GM21367 (cell line): ENCODE results near the gene GTF3C1.
"Not testable (repeated sequence)": the region's sequence is repeated elsewhere in the genome, so short reads cannot be mapped to it uniquely, and the experiment has no call there.

Source experiments
- ATAC-seq: cut with Tn5 transposase; IDR thresholded peaks from one replicate; pipeline ENCODE4 v1.9.1; 2021; ENCODE audit not compliant: unreplicated experiment

Gene GTF3C1

DNA sequence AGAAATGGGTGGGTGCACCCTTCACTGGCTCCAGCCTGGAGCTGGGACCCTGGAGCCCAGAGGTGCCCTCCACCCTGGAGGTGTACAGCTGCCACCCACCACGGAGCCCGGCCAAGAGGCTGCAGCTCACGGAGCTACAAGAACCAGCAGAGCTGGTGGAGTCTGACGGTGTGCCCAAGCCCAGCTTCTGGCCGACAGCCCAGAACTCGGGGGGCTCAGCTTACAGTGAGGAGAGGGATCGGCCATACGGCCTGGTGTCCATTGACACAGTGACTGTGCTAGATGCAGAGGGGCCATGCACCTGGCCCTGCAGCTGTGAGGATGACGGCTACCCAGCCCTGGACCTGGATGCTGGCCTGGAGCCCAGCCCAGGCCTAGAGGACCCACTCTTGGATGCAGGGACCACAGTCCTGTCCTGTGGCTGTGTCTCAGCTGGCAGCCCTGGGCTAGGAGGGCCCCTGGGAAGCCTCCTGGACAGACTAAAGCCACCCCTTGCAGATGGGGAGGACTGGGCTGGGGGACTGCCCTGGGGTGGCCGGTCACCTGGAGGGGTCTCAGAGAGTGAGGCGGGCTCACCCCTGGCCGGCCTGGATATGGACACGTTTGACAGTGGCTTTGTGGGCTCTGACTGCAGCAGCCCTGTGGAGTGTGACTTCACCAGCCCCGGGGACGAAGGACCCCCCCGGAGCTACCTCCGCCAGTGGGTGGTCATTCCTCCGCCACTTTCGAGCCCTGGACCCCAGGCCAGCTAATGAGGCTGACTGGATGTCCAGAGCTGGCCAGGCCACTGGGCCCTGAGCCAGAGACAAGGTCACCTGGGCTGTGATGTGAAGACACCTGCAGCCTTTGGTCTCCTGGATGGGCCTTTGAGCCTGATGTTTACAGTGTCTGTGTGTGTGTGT lies 100.9 kb downstream of the GTF3C1 start:
- no peak for ATAC-seq

DNA sequence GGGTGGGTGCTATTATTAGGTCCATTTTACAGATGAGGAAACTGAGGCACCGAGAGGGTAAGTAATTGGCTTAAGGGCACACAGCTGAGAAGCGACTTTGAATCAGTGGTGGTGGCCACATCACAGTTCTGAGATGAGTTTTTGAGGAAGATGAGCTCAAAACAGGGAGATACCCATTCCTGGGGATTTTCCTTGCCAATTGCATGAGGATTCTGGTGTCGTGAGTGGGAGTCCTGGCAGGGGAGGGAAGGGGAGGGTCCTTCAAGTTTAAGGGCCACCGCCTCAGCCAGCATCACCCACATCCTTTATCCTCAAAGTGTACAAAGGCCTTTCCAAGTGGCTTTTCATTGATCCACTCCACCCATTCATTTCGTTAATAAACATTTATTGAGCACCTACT lies 102.4 kb downstream of the GTF3C1 start:
- ATAC-seq = no peak

DNA sequence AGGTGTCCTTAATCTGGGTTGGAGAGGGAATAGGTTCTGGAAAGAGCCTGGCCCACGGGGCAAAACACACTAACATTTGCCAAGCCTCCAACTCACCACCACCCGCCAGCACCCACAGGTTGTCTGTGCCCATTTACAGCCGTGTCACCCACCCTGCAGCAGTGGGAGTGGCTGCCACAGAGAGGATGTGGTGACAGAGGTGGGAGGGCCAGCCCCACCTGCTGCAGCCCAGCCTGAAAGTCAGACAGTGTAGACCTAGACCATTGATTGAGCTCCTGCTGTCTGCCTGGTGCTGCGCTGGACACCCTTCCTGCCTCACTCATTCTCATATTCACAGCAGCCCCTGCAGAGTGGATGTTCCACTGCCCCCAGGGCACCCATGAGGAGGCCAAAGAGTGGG lies 103.0 kb downstream of the GTF3C1 start:
- ATAC-seq = no peak

DNA sequence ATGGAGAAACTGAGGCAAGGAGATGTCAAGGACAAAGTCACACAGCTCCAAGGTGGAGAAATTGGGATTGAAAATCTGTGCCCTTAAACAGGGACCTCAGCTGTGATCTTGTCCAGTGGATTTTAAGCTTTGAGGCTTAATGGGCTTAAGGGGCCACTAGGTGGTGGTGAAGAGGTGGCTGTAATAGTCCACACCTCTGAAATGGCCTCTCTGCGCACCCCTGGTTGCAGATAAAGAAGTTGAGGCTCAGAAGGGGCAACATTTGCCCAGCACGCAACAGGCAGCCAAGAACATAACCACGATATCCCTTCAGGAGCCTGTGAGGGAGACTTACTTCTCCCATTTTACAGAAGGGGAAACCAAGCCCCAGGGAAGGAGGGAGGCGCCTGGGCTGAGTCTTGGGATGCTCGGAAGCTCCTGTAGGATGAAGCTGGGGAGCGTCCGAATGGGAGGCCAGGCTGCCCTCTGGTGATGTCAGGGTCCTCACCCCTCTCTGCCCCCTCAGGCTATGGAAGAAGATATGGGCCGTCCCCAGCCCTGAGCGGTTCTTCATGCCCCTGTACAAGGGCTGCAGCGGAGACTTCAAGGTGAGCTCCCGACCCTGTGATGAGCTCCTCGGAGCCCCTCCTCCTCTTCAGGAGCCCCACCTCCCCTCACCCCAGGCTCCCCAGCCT lies 104.1 kb downstream of the GTF3C1 start:
- no peak for ATAC-seq

DNA sequence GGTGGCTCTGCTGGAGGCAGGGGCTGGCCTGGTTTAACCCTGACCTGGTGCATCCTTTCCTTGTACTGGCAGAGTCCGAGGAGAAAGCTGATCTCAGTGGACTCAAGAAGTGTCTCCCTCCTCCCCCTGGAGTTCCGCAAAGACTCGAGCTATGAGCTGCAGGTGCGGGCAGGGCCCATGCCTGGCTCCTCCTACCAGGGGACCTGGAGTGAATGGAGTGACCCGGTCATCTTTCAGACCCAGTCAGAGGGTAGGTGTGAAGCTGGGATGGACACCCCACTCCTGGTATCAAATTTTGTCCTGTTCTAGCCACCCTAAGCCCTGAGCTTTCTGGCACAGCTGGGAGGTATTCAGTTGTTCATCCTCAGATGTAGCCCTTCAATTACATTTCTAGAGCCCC lies 105.2 kb downstream of the GTF3C1 start:
- ATAC-seq = no peak

DNA sequence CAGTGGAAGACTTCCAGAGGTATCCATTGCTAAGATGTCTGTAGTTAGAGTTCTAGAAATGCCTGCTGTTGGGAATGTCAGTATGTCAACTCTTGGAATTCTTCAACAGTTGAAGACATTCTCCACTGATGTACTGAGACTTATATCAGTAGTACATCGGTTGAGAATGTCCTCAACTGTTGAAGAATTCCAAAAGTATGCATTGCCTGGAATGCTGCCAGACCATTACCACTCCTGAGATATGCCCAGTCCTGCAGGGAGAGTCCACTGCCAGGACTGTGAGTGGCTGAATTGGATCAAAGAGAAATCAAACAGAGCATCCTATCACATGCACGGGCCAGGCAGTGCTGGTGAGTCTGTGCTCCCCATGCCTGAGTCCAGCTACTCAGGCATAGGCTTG lies 105.7 kb downstream of the GTF3C1 start:
- ATAC-seq = no peak

DNA sequence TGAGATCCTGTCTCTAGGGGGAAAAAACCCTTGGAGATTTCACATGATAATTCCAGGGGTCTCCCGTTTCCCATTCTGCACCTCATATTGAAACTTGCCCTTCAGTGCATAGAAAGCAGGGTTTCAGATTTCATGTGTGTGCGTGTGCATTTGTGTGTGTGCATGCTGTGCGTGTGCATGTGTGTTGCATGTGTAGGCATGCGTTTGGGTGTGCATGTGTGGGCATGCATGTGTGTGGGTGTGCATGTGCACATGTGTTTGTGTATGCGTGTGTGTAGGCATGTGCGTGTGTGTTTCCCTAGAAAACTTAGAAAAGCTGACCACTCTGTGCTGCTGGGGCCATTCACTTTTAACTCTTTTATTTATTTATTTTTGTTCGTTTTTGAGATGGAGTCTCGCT lies 107.7 kb downstream of the GTF3C1 start:
- ATAC-seq = no peak

DNA sequence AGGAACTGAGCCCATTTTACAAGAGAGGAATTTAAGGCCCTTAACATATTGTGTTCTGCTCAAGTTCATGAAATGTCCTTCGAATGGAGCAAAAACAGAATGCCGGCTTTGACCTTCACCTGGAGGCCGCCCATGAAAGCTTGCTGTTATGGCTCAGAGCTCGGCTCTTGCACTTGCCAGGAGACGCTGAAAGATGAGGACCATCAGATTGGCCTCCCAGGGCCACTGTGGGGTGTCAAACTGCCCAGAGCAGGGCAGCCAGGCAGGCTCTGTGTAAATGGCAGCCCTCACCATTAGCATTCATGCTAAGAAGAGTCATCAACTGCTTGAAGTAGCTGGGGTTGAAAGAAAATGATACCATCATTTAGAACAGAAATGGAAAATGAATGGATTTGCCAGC lies 108.4 kb downstream of the GTF3C1 start:
- ATAC-seq = no peak

DNA sequence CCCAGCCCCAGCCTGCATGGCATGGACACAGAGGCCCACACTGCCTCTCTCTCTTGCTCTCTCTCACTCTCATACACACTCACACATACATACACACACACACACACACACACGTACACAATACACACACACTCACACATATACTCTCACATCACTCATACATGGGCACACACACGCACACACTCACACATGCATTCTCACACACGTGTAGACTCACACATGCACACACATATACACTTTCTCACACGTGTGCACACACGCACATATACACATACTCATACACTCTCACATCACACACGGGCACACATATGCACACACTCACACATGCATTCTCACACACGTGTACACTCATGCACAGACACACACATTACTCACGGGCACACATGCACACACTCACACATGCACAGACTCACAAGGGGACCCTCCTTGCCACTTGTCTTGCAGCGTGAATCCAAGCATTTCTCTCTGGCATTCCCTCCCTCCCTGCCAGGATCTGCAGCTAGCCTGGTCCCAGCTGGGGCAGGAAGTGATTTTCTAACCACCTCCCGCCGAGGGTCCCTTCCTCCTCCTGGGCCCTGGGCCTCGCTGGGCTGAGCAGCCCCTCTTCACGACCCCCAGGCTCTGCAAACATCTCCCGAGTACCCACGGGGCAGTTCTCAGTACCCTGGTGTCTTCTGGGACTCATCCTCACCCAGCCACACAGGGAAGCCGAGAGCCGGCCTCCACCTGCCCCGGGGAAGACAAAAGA lies 110.3 kb downstream of the GTF3C1 start:
- ATAC-seq = no peak

DNA sequence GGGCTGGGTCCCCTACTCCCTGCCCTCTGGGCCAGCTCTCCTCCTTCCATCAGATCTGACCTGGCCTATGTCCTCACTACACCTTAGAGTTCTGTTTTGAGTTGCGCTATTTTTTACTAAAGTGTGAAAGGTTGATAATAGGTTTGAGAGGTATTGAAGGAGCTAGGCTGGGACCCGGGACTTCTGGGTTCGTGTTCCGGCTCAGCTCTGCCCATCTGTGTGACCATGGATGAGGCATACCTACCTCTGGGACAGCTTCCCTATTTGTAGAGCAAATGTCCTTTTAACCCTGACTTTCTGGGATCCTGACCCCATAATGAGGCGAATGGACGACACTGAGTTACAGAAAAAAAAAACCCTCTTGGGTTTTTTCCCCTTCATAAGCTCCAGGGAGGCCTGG lies 111.8 kb downstream of the GTF3C1 start:
- no peak for ATAC-seq

DNA sequence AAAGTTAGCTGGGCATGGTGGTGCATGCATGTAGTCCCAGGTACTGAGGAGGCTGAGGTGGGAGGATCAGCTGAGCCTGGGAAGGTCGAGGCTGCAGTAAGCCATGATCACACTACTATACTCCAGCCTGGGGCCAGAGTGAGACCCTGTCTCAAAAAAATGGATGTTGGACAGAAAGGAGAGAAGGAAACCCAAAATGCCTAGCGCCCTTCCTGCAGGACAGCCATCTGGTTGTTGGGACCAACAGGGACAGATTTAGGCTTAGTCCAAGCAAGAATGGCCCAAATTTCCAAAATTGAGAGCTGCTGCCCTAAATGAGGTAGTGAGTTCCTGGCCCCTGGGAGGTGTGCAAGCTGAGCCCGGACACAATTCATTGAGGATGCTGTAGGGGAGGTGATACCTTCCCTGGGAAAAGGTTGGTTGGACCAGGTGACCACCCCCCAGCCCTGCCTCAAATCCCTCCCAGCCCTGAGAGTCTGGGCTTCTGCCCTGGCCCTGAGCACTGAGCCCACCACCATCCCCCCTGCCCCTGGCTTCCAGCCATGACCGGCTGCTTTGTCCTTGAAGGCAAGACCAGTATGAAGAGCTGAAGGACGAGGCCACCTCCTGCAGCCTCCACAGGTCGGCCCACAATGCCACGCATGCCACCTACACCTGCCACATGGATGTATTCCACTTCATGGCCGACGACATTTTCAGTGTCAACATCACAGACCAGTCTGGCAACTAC lies 112.6 kb downstream of the GTF3C1 start:
- no peak for ATAC-seq

DNA sequence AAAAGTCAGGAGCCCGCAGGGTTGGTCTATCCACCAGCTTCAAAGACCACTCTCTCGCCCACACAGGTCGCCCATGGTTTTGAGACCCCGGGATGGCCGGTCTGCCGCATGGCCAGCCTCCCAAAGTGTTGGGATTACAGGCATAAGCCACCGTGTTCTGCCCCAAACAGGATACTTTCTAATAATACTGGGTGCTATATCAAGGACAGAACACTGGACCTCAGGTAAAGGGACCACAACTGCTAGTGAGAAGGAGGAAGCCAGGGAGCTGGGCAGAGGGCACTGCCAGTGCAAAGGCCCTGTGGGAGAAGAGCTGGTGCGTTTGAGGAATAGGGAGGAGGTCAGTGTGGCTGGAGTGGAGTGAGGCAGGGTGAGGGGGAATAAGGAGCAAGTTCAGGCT lies 113.6 kb downstream of the GTF3C1 start:
- no peak for ATAC-seq

DNA sequence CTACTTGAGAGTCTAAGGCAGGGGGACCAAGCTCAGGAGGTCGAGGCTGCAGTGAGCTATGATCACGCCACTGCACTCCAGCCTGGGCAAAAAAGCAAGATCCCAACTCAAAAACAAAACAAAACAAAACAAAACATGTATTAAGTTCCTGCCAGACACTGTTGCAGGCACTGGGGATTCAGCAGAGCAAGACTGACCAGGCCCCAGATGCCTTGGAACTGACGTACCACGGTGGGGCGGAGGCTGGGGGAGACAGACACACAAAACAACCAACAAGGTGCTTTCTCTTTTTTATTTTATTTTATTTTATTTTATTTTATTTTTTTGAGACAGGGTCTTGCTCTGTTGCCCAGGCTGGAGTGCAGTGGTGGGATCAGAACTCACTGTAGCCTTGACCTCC lies 114.6 kb downstream of the GTF3C1 start:
- not testable (repeated sequence) for ATAC-seq

DNA sequence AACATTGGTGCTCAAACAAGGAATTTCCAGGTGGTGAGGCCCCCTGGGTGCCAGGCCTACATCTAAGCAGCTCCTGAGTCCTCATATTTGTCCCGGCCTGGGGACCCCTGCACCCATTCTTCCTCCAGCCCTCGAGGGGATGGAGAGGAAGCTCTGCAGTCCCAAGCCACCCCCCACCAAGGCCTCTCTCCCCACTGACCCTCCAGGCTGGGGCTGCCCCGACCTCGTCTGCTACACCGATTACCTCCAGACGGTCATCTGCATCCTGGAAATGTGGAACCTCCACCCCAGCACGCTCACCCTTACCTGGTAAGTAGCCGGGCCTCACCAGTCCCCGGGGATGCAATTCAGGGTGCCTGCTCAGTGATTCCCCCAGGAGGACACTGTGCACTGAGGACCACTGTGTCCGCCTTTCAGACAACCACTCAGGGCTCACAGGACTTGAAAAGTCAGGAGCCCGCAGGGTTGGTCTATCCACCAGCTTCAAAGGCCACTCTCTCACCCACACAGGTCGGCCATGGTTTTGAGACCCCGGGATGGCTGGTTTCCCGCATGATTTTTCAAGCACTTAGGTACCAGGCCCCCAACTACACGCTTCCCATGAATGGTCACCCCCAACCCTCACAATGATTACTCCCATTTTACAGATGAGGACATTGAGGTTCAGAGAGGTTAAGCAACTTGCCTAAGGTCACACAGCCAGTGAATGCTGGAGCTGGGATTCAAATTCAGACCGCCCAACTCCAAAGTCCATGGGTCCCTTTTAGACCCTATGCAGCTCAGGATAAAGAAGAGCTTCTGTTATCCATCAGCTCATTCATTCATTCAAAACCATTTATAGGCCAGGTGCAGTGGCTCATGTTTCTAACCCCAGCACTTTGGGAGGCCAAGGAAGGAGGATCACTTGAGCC lies 115.3 kb downstream of the GTF3C1 start:
- no peak for ATAC-seq

DNA sequence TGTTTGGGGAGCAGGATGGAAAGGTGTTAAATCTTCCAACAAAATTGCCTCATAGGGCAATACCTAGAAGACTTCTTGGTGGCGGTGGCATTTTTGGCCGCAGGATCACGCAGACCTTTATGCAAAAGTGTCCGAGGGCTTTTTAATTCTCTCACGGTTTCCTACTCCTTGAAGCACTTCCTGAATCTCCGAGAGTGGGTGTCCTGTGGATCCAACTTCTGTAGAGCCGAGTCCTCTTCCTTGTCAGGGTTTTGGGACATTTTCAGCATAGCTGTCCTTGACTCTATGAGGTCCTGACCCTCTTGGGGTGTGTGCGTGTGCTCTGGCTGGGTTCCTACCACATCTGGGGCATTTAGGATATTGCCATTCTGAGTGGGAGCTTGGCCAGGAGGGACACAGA lies 116.1 kb downstream of the GTF3C1 start:
- ATAC-seq = no peak

DNA sequence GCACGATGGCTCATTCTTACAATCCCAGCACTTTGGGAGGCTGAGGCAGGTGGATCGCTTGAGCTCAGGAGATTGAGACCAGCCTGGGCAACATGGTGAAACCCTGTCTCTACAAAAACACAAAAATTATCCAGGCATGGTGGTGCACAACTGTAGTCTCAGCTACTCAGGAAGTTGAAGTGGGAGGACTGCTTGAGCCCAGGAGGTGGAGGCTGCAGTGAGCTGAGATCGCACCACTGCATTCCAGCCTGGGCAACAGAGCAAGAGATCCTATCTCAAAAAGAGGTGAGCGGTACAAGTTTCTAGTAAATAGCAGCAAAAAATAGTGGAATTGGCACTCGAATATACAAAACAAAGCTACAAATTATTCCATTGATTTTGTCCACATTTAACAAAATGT lies 116.5 kb downstream of the GTF3C1 start:
- ATAC-seq = not testable (repeated sequence)

DNA sequence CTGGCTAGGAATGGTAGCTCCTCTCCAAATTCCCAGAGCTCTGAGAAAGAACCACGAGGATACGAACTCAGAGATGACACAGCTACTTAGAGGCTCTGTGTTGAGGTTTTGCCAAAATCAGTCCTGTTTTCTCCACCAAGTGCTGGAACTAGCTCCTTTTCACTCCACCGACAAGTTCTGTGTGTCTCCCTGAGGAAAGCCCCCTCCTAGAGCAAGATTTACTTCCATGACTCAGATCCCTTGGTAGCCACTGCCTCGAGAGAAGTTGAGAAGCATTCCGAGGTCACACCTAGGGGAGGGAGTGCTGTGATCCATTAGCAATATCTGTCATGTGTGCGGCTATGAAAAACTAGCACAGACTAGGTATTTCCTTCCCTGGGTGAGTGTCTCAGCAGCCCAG lies 117.2 kb downstream of the GTF3C1 start:
- ATAC-seq = no peak

DNA sequence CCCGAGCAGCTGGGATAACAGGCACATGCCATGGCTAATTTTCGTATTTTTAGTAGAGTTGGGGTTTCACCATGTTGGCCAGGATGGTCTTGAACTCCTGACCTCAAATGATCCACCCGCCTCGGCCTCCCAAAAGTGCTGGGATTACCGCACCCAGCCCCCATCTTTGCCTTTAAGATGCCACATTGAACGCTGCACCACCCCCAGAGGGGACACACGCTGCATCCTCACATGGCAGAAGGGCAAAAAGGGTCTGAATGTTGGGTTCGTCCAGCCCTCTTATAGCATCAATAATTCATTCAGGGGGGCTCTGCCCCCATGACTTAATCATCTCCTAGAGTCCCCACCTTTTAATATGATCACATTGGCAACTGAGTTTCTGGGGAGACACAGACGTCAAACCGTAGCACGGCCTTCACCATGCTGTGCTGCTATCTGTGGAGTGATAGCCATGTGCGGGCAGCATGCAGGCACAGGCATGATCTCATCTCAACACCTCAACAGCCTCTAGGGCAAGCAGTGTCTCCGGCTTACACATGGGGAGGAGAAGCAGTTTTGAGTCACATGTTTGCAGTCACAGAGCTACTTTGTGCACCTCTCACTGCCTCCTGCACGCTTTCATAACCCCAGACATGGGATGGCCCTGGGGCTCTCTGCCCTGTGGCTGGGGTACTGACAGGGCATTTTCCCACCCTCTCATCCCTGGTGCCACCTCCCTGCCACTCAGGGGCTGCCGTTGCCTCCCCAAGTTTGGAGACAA lies 117.8 kb downstream of the GTF3C1 start:
- no peak for ATAC-seq

DNA sequence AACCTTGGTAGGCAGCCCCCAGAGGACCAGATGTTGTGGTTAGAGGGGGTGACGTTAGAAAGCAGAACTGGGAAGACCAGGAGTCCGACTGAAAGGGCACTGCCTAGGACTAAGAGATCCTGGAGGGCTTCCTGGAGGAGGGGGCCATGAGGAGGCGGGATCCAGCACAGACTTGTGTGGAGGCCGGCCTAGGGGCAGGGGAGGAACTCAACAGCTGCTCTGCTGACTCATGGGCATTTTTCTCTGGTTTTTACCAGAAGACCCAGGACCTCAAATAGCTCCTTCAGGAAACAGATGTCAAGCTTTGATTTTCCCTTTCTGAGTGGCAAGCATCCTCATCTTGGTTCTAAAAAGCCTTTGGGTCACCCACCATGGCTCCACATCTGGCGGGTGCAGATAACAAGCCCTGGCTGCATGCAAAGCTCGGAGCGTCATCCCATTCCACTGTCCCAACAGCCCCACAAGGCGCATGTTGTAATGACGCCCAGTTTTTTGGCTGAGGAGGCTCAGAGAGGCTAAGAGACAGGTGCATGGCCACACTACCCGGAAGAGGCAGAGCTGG lies 118.7 kb downstream of the GTF3C1 start:
- no peak for ATAC-seq
